Psoas muscle (tissue), 8 donors: ENCODE measurements around the gene THUMPD2. TPM values are rescaled to one million over a fixed set of nuclear protein-coding genes. Genes with fewer than 3 reads are reported as not detected.
"Not testable (repeated sequence)": the region's sequence is repeated elsewhere in the genome, so short reads cannot be mapped to it uniquely, and the experiment has no call there.

Experiments
- ATAC-seq, 4 donors: fragments of 200-7000 bp; cut with Tn5 transposase; one replicate each; pipeline ENCODE4 v1.9.1; 2020; ENCODE audit warnings: moderate library complexity in 3 of 4, mild to moderate bottlenecking in 2 of 4
- DNase-seq, 2 donors: peaks; one replicate each; pipeline ENCODE4 v3.0.0-alpha.2; 2020
- H3K27ac ChIP-seq: fragments of 200-600 bp; one replicate; pipeline ENCODE4 v1.8.0; 2022
- H3K27me3 ChIP-seq, 3 donors: fragments of 200-600 bp in 1 of 3; one replicate each; pipeline versions ENCODE4 v1.6.1 to v1.8.0; 2013 to 2022; ENCODE audit warnings: low read length in 2 of 3, mild to moderate bottlenecking in 2 of 3, moderate library complexity in 1 of 3; ENCODE audit not compliant: insufficient read depth in 3 of 3
- H3K36me3 ChIP-seq, 2 donors: fragments of 200-600 bp in 1 of 2; one replicate each; pipeline versions ENCODE4 v1.6.1 to v1.8.0; 2013 to 2022; ENCODE audit warnings: low read depth in 1 of 2, mild to moderate bottlenecking in 1 of 2, moderate library complexity in 1 of 2; ENCODE audit not compliant: insufficient read depth in 1 of 2
- H3K4me1 ChIP-seq: fragments of 200-600 bp; one replicate; pipeline ENCODE4 v1.8.0; 2022
- H3K4me3 ChIP-seq: fragments of 200-600 bp; one replicate; pipeline ENCODE4 v1.8.0; 2022; ENCODE audit warnings: mild to moderate bottlenecking
- H3K9me3 ChIP-seq: fragments of 200-600 bp; one replicate; pipeline ENCODE4 v1.8.0; 2022
- CTCF ChIP-seq: fragments of 200-600 bp; IDR thresholded peaks from one replicate; pipeline ENCODE4 v1.8.0; 2022; ENCODE audit warnings: antibody characterized with exemption
- WGBS, 3 donors: extraction: QIAGEN DNeasy Blood & Tissue Kit; methylation state at CpG; one replicate each; pipeline versions ENCODE4 v1.1.6 to v1.1.7; 2013; 5-methylcytosine and 5-hydroxymethylcytosine counted together
- intact Hi-C, 2 donors: fragments of 100-400 bp; cut with DNase I; formaldehyde crosslinking; loops; one replicate each; pipeline versions ENCODE4 v1.11.0 to v1.14.2; 2022
- polyA plus RNA-seq, 3 donors: library from polyadenylated mRNA; stranded (reverse); fragments of 200-250 nt; gene quantifications; one replicate each; pipeline ENCODE4 v1.2.3, GENCODE V29; 2013
- total RNA-seq, 4 donors: library from RNA; stranded (reverse); fragmentation: NEBNext Ultra II Directional in 2 of 4; extraction: Animal tissue kit (Norgen Biotek cat#: 25700) in 2 of 4; gene quantifications; one replicate each; pipeline versions ENCODE4 v1.2.1 to v1.2.4, GENCODE V29; 2021 to 2023
- donor health status: healthy with polysubstance abuse.
- donor health status: DM: no; HTN: no; CAD: no; lungs with moderate emphysema.
- donor health status: Bipolar disorder and iron deficiency.
- donor health status: healthy.
- donor health status: DM: yes; HTN: yes; CAD: no.
- donor health status: DM: no; HTN: no; CAD: no.
- donor health status: DM: no; HTN: no; CAD: no.
- donor health status: DM: yes; HTN: yes; CAD: no.

Gene THUMPD2
- total and polyA plus RNA-seq, 7 donors: 6.5 to 12.7 (median 7.5) TPM

GRCh38 chr2:39805936-39806608 is 27.0 kb upstream of the THUMPD2 start:
- no peaks in the 10 kb centered on the region for H3K4me1 ChIP-seq
- TF ChIP-seq CTCF: no peak
- no peaks in the 10 kb centered on the region for H3K27me3 ChIP-seq
- peaks cover 22% of the 10 kb centered on the region for H3K9me3 ChIP-seq
- no peak overlapping the region for H3K27ac ChIP-seq
- ATAC-seq: no peak
- H3K4me3 ChIP-seq: no peak overlapping the region
- DNase-seq: no peak
- no peaks in the 10 kb centered on the region for H3K36me3 ChIP-seq
- WGBS, 3 donors: 42 to 53% (median 47%) methylated on average over 4 of the region's 4 CpGs
- intact Hi-C loops: no loop called here

GRCh38 chr2:39803839-39804238 is 24.8 kb upstream of the THUMPD2 start:
- intact Hi-C loops: no loop called here
- H3K9me3 ChIP-seq: peaks cover 22% of the 10 kb centered on the region

GRCh38 chr2:39800752-39801151 is 21.7 kb upstream of the THUMPD2 start:
- Histone ChIP-seq H3K36me3 (no peaks in the 10 kb centered on the region), H3K4me3 (no peak overlapping the region), H3K9me3 (peaks cover 18% of the 10 kb centered on the region), H3K27ac (no peak overlapping the region), H3K27me3 (no peaks in the 10 kb centered on the region), H3K4me1 (no peaks in the 10 kb centered on the region)
- no peak for TF ChIP-seq CTCF
- ATAC-seq: no peak
- DNase-seq: no peak
- intact Hi-C loops: no loop called here
- 75 to 82% (median 81%) methylated on average over 4 of the region's 4 CpGs for WGBS, 3 donors

More at GRCh38 chr2:39803839-39804238, 24.8 kb upstream of the THUMPD2 start:
- no peaks in the 10 kb centered on the region for H3K4me1 ChIP-seq
- no peak overlapping the region for H3K4me3 ChIP-seq
- no peaks in the 10 kb centered on the region for H3K36me3 ChIP-seq
- no peak for TF ChIP-seq CTCF
- no peak overlapping the region for H3K27ac ChIP-seq
- DNase-seq (no peak), ATAC-seq (no peak)
- WGBS, 3 donors: 93 to 100% (median 97%) methylated on average over 1 of the region's 1 CpG
- no peaks in the 10 kb centered on the region for H3K27me3 ChIP-seq

GRCh38 chr2:39796134-39796533 is 17.1 kb upstream of the THUMPD2 start:
- intact Hi-C loops: no loop called here
- no peak for TF ChIP-seq CTCF
- Histone ChIP-seq H3K9me3 (no peaks in the 10 kb centered on the region), H3K36me3 (no peaks in the 10 kb centered on the region), H3K4me3 (no peak overlapping the region), H3K27me3 (no peaks in the 10 kb centered on the region), H3K27ac (no peak overlapping the region), H3K4me1 (no peaks in the 10 kb centered on the region)
- DNase-seq (no peak), ATAC-seq (no peak)
- 92 to 100% (median 94%) methylated on average over 1 of the region's 1 CpG for WGBS, 3 donors

GRCh38 chr2:39790216-39790818 is 11.3 kb upstream of the THUMPD2 start:
- H3K9me3 ChIP-seq, intact Hi-C loops, H3K4me1 ChIP-seq, DNase-seq, H3K4me3 ChIP-seq, H3K27ac ChIP-seq, H3K36me3 ChIP-seq, ATAC-seq, H3K27me3 ChIP-seq: not testable (repeated sequence)
- WGBS, 3 donors: 80 to 82% (median 82%) methylated on average over 10 to 12 of the region's 12 CpGs
